MM.1S (cell line): ENCODE results near the gene FASTK.

Experiments
- CTCF ChIP-seq: fragments of 300-600 bp; sonication (generic); IDR thresholded peaks from 2 replicates; pipeline ENCODE4 v1.5.1; 2016; ENCODE audit warnings: antibody characterized with exemption, low read length, mixed read lengths
- EZH2 ChIP-seq: fragments of 300-600 bp; sonication (generic); optimal IDR thresholded peaks from 2 replicates; pipeline ENCODE3; 2017; ENCODE audit warnings: low read depth, mild to moderate bottlenecking, antibody characterized with exemption, low read length, mixed read lengths

- TF ChIP-seq CTCF (no peak), EZH2 (no peak)
Observed at GRCh38 chr7:151122276-151122675, 41.7 kb upstream of the FASTK start.
